ENCODE measurements around the gene HIRIP3. TPM values are rescaled to one million over a fixed set of nuclear protein-coding genes. Genes with fewer than 3 reads are reported as not detected.

HIRIP3 gene
- total and polyA plus RNA-seq, 2 of the 13 experiments (the other 11 are each of a cell fraction or from before 2014, with no cell fraction given): 12.6 to 17.2 TPM

DNA sequence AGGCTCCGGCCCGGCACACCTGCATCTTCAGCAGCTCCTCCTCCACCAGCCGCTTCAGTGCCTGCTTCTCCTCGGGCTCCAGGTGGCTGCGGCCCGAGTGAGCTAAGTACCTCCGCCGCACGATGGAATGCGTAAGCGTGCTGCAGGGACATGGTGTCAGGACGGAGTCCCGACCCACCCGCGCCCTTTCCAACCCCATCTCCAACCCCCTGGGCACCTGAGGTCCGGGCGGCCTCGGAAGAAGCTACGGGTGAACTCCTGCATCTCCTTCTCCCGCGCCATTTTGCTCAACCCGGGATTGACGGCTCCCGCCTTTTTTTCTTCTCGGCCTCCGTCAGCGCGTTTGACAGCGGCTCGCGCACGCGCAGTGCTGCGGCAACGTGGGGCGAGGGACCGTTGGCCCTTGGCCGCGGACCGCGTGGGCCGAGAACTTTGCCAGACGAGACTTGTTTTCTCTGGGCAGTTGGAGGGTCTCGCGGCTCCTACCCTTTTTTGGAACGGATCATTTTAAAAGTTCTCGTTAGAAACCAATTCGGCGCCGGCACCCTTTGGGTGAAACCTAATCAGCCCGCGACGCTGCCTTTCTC, at the start of gene HIRIP3 (continued):
- TF ChIP-seq NFIB (CRISPR knock-in tag; IDR thresholded peaks at IDR 0.05; ENCODE audit: borderline replicate concordance) (no peak), ZBTB40 (IDR thresholded peaks at IDR 0.05) (no peak), ZBTB40 (CRISPR knock-in tag; IDR thresholded peaks at IDR 0.05) (peak; percentile 15; the same call in 1 of the 2 replicates), ZNF10 (CRISPR knock-in tag; IDR thresholded peaks at IDR 0.05; ENCODE audit: borderline replicate concordance, low read depth) (no peak), KDM3A (CRISPR knock-in tag; IDR thresholded peaks at IDR 0.05; ENCODE audit: low read depth) (no peak), SUZ12 (IDR thresholded peaks at IDR 0.05; ENCODE audit: low read depth, low read length) (no peak), HOXA3 (CRISPR knock-in tag; IDR thresholded peaks at IDR 0.05) (no peak), CREM (IDR thresholded peaks at IDR 0.05) (no peak), CREM (CRISPR knock-in tag; IDR thresholded peaks at IDR 0.05) (no peak), ZFP36 (IDR thresholded peaks at IDR 0.05; ENCODE audit: borderline replicate concordance, low read depth, low read length, partially characterized antibody) (no peak), HBP1 (CRISPR knock-in tag; IDR thresholded peaks at IDR 0.05; ENCODE audit: low read depth) (no peak; the same call in 1 of the 2 replicates), ZNF598 (CRISPR knock-in tag; IDR thresholded peaks at IDR 0.05; ENCODE audit: borderline replicate concordance) (no peak), HCFC1 (IDR thresholded peaks at IDR 0.05; ENCODE audit: low read depth, low read length) (no peak), ZNF746 (CRISPR knock-in tag; IDR thresholded peaks at IDR 0.05) (no peak), RBFOX2 (IDR thresholded peaks at IDR 0.05; ENCODE audit: low read depth, low read length) (peak; percentile 89), HMG20B (CRISPR knock-in tag; conservative IDR thresholded peaks at IDR 0.05) (no peak)
- TF ChIP-seq, protein P1, sequence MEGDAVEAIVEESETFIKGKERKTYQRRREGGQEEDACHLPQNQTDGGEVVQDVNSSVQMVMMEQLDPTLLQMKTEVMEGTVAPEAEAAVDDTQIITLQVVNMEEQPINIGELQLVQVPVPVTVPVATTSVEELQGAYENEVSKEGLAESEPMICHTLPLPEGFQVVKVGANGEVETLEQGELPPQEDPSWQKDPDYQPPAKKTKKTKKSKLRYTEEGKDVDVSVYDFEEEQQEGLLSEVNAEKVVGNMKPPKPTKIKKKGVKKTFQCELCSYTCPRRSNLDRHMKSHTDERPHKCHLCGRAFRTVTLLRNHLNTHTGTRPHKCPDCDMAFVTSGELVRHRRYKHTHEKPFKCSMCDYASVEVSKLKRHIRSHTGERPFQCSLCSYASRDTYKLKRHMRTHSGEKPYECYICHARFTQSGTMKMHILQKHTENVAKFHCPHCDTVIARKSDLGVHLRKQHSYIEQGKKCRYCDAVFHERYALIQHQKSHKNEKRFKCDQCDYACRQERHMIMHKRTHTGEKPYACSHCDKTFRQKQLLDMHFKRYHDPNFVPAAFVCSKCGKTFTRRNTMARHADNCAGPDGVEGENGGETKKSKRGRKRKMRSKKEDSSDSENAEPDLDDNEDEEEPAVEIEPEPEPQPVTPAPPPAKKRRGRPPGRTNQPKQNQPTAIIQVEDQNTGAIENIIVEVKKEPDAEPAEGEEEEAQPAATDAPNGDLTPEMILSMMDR (CRISPR knock-in tag; IDR thresholded peaks at IDR 0.05): no peak
- TF ChIP-seq, protein P2, sequence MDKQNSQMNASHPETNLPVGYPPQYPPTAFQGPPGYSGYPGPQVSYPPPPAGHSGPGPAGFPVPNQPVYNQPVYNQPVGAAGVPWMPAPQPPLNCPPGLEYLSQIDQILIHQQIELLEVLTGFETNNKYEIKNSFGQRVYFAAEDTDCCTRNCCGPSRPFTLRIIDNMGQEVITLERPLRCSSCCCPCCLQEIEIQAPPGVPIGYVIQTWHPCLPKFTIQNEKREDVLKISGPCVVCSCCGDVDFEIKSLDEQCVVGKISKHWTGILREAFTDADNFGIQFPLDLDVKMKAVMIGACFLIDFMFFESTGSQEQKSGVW (CRISPR knock-in tag; IDR thresholded peaks at IDR 0.05; ENCODE audit: borderline replicate concordance): 0 out of 2 replicates have a peak, but pooled peaks have one; percentile 94

All from HepG2 (cell line).